ENCODE measurements around the gene ATP9B.
A peak's percentile ranks its signal among the peaks of the same experiment; 100 is the strongest.

DNA sequence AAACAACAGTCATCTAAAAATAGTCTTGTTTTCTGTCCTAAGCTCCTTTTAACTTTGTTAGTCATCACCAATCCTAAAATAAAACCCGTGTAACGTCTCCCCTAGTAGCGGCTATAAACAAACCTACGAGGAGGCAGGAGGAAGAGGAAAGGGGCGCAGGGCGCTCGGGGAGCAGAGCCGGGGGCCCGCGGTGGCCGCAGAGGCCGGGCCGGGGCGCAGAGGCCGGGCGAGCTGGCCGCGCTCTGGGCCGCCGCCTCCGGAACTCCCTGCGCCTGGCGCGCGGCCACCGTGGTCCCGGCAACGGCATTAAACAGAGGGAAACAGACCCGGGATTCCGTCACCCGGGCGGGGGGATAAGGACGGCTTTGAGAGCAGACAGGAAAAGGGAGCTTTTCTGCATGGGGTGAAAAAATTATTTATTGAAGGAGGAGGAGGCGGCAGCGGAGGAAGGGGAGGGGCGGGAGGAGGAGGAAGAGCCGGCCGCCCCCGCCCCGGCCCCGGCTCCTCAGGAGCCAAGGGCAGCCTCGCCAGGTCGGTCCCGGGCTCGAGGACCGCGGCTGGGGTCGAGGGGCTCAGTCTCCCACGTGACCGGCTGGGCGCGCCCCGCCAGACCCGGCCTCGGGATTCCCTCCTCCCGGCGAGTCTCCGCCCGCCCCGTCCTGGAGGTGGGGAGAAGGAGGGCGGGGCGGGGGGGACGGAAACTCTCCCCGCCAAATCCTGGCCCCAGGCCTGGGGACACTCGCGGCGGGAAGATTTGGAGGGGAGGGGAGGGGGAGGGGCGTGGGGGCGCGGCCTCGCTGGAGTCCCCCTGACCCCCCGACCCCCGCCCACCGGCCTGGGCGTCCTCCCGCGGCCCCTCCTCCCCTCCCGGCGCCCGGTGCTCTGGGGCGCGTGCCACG lies 324.7 kb downstream of the ATP9B start:
- TF ChIP-seq EZH2phosphoT487 (IDR thresholded peaks at IDR 0.05), result peak; percentile 0
- TF ChIP-seq, protein P1, sequence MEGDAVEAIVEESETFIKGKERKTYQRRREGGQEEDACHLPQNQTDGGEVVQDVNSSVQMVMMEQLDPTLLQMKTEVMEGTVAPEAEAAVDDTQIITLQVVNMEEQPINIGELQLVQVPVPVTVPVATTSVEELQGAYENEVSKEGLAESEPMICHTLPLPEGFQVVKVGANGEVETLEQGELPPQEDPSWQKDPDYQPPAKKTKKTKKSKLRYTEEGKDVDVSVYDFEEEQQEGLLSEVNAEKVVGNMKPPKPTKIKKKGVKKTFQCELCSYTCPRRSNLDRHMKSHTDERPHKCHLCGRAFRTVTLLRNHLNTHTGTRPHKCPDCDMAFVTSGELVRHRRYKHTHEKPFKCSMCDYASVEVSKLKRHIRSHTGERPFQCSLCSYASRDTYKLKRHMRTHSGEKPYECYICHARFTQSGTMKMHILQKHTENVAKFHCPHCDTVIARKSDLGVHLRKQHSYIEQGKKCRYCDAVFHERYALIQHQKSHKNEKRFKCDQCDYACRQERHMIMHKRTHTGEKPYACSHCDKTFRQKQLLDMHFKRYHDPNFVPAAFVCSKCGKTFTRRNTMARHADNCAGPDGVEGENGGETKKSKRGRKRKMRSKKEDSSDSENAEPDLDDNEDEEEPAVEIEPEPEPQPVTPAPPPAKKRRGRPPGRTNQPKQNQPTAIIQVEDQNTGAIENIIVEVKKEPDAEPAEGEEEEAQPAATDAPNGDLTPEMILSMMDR (IDR thresholded peaks at IDR 0.05), result no peak
